ENCODE results near the gene CDK11B.
"Not testable (repeated sequence)": the region's sequence is repeated elsewhere in the genome, so short reads cannot be mapped to it uniquely, and the experiment has no call there.

DNA sequence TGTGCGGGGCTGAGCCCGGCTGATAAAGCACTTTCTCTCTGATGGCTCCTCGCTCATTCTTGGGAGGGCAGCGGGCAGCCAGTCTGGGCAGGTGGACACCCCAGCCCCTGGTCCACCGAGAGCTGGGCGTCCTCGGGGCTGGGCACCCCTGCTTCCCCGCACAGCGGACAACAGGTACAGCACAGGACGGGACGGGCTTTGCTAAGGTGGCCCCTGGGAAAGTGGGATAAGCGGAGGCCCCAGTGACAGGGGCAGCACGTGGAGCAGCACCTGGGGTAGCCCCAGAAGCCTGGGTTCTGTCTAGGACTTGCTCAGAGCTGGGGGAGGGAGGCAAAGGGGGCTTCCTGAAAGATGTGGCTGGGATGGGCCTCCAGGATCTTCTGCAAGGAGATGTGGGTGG, 24.2 kb downstream of the CDK11B start:
- TF ChIP-seq, protein P1, sequence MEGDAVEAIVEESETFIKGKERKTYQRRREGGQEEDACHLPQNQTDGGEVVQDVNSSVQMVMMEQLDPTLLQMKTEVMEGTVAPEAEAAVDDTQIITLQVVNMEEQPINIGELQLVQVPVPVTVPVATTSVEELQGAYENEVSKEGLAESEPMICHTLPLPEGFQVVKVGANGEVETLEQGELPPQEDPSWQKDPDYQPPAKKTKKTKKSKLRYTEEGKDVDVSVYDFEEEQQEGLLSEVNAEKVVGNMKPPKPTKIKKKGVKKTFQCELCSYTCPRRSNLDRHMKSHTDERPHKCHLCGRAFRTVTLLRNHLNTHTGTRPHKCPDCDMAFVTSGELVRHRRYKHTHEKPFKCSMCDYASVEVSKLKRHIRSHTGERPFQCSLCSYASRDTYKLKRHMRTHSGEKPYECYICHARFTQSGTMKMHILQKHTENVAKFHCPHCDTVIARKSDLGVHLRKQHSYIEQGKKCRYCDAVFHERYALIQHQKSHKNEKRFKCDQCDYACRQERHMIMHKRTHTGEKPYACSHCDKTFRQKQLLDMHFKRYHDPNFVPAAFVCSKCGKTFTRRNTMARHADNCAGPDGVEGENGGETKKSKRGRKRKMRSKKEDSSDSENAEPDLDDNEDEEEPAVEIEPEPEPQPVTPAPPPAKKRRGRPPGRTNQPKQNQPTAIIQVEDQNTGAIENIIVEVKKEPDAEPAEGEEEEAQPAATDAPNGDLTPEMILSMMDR (IDR thresholded peaks at IDR 0.05): not testable (repeated sequence)
- not testable (repeated sequence) for TF ChIP-seq EP300 (IDR thresholded peaks at IDR 0.05)

Data from ovary (tissue), 3 donors.